Measurements from ENCODE around the gene PLEKHH1.

The PLEKHH1 gene

DNA sequence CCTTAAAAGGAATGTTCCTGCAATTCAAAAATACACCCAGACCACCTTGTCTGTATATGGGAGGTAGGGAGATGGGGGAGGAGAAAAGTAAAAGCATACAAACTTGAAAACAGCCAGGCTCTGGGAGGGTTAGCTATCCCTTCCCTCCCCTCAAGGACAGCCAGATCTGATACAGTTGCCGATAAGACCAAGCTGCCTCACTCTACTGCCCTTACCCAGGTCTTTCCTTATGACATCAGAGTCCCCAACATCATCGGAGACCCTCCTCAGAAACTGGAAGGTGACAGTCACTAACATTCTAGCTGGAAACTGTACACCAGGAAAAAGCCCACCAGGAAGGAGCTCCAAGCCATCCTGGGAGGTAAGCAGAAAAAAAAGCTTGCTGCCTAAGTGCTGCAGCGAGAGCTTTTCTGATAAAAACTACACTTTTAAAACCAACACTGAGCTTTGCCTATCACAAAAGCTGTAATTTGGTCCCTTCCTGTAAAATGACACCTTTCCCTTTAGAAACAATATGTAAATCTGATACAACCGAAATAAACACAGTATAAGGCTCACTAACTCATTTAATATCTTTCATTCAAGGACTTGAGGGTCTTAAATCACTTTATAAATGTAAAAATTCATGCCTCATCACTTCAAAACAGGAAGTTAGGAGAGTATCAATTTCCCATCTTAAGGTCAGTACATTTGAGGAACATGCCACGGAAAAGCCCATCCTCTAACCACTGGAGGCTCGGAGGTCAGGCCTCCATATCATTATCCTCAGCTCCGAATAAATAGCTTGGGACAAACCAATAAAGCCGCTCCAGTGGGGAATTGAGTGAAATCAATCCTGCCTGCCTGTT is 20.4 kb upstream of the PLEKHH1 start:
- no peak for DNase-seq

DNA sequence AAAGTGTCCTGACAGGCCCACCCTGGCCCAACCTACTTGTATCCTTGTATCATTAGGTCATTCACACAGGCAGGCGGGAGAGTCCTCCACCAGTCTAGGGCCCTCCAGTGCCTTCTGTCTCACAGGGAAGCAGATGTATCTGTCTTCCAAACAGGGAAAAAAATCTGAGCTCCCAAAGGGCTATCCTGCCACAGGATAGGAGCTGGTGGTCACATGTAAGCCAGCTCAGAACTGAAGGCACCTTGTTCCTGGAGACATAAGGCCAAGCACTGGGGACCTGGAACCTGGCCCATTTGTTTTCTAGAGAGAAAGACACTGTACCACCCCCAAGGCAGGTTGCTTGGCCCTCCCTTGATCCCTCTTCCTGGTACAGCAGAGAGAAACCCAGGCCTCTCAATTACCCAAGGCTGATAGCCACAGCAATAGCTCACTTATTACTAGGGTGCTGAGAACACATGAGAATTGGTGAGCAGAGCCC is 19.4 kb upstream of the PLEKHH1 start:
- no peak for DNase-seq

DNA sequence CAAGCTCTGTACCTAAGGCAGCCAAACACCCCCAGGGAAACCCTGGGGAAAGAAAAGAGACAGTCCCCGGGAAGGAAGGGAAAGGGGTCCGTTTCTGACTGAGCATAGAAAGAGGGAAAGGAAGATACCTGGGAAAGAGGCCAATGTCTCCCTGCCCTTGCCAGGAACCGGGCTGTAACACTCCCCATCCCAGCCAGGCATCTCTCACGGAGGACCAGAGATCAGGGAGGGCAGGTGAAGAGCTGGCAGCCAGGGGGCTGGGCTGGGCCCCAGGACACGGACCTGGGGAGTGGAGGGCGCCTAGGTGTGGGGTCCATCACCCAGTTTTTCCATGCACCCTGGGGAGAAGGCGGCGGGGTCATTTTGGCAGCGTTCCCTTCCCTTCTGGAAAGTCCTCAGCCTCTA is 18.9 kb upstream of the PLEKHH1 start:
- no peak for DNase-seq

DNA sequence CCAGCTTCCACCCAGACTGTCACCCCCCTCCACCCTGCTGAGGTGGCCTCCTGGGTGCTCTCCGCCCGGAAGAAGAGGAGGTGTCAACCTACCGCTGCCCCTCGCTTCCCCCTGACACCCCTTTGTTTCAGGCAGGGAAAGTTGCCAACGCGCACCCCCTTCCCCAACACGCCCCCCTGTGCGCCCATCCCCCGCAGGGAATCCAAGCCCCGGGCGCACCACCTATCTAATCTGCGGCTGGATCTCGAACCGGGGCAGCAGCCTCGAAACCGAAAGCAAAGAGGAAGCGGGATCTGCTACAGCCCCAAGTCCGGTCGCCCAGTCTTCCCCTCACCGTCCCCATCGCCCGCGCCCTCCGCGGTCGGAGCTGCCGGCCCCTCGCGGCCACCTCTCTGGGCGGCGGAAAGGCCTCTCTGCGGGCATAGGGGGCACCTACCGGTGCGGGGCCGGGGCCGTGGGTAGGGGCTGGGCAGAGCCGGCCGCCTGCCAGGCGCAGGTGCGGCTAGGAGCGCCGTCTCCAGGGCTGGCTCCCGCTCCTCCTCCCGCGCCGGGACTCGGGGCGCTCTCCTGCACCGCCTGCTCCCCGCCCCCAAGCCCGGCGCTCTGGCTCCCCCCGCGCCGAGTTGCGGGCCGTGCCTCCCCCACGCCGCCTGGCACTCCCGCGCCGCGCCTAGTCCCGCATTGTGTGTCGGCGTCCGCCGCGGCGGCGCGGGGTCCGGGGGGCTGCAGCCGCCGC is 18.3 kb upstream of the PLEKHH1 start:
- DNase-seq = no peak

DNA sequence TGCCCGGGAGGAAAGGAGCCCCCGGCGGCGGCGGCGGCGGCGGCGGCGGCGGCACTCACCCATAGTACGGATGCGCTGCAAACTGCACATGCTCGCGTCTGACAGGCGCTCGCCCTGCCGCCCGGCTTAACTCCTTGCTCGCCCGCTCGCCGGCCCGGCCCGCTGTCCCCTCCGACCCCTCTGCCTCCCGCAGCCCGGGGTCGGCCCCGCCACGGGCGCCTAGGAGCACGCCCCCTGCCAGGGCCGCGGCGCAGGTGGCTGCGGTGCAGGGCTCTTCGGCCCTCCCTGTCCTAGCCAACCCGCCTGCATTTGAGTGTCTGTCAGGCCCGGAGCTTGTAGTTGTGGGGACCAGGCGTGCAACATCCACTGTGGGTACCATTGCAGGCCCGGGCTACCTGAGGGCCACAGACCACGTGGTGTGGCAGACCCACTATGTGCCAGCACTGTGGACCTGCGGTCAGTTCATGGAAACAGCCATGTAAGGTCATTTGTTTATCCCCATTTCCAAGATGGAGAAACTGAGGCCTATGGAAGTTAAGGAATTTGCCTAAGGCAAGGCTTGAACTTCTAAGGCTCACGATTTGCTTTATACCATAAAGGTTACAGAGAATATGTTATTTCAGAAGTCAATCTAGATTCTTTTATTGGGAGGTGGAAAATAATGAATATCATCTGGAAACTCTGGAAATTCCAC is 17.6 kb upstream of the PLEKHH1 start:
- DNase-seq = no peak

DNA sequence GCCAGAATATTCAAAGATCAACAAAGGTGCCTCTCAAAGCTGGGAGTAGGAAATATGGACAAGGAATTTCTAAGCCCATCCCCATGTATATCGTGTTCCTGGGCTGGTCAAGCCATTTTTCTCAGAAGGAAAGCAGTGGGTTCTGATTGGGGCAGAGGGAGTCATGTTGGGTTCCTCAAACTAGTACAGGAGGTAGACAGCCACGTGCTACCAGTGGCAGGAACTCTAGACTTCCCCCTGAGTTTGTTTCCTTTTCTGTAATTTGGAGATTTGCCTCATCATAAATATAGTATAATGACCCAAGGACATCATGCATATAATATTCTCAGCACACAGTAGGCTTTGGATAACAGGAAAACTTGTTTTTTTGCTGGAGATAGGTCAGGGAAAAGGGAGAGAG is 16.4 kb upstream of the PLEKHH1 start:
- no peak for DNase-seq

DNA sequence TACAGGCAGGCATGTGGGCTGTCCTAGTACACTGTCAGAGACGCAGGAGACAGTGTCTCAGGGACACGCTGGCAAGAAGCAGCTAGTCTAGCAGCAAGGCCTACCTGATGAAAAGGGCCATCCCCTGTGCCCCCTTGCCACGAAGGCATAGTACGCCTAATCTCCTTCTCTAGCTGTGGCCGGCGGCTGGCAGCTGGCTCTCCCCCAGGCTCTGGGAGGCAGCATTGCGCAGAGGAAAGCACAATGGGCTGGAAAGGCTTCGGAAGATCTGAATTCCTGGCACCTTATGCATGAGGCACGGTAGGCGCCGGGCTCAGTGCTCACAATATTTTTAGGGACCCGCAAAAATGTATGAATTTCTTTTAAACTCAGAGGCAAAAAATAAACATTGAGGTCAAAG is 16.0 kb upstream of the PLEKHH1 start:
- no peak for DNase-seq

DNA sequence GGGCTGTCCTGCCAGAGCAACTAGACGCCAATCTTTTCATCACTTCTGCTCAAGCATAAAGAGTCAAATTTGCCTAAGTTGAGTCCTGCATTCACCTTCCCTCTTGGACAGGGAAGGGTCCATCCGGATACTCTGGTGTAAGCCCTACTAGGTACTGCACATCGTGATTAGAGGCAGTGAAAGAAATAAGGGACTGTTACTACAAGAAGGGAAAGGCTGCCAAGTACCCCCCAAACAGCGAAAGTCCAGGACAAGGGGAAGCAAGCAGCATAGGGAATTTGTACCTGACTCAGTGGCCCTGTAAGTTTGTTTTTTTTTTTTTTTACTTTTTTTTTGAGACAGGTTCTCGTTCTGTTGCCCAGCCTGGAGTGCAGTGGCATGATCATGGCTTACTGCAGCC is 13.7 kb upstream of the PLEKHH1 start:
- DNase-seq = no peak

DNA sequence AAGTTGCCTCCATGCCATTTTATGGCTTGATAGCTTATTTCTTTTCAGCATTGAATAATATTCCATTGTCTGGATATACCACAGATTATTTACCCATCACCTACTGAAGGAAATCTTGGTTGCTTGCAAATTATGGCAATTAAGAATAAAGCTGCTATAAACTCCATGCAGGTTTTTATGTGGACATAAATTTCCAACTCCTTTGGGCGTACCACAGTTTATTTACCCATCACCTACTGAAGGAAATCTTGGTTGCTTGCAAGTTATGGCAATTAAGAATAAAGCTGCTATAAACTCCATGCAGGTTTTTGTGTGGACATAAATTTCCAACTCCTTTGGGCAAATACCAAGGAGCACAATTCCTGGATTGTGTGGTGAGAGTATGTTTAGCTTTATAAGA is 12.6 kb upstream of the PLEKHH1 start:
- DNase-seq = no peak

DNA sequence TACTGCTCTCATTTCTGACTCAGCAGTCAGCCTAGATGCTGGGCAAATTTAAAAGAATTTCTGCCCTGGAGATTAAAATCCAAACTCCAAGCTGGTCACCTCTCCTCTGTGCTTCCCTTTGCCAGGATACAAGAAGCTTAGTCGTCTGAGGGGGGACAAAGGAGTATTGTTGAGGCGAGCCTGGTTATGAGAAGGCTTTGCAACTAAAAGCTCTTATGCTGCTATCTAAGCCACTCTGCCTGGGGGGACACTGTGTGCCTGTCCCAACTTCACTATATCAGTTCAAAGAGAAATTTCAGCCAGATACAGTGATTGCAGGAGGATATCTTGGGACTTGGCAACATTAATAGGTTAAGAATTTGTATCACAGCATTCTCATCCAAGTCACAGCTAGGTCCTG is 10.8 kb upstream of the PLEKHH1 start:
- no peak for DNase-seq

DNA sequence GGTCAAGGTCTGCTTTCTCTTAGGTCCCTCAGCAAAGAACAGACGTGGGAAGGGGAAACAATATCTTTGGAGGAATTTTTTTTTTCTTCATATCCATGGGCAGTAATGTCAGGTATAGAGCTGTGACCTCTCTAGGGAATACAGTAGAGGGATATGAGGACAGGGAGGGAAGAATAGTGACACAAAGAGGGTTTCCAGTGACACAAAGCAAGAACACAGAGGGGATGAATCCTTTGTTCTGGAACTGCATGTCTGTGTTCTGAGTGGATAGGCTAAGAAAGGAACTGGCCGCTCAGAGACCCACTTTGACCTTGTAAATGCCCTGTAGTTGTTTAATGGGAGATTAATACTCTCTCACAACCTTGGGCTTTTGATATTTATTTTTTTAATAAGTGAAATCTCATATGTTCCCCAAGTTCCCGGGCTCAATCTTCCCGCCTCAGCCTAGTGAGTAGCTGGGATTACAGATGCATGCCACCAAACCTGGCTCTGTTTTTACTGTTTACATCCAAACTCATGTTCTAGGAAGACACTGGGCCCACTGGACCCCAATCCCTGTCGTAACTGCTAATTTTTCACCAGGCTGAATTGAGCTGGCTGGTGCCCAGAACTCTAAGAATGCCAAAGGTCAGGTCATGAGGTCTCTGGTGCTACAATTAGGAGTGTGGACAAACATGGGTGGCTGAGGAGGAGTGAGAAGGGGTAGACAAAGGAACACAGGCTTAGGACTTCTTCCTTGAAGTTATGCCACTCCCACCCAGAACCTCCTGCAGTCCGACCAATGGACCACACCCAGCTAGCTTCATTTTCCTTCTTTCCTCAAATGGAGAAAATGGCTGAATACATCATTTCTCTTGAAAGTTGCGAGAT is 9.1 kb upstream of the PLEKHH1 start:
- DNase-seq = no peak

DNA sequence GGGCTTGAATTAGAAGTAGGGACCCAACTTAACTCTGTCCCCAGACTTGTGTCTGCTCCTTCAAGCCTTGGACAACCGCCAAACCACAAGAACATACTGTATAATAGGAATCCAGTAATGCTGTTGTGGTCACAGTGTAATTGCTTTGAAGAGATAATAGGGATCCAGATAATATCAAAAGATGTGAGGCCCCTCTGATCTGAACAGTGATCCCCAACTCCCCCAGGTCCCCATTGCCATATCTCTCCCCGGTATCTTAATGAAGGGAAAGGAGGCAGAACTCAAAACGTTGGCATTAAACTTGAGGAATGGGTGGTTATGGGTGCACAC is 8.5 kb upstream of the PLEKHH1 start:
- no peak for DNase-seq

DNA sequence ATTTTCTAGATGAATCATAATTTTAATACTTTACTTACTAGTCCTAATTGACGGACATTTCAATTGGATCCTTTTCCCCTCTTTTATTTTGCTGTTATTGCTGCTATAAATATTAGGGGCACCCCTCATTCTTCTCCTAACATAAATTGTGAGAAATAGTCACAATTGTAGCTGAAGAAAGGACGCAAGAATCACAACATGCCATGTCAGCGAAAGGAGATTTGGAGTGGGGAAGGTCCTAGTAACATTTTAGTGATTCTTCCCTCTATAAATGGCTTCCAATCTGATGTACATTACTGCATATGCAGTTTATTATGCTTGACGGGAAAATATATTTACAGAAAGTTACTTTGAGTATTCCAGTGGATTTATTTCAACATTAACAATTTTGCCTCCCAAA is 7.7 kb upstream of the PLEKHH1 start:
- no peak for DNase-seq

DNA sequence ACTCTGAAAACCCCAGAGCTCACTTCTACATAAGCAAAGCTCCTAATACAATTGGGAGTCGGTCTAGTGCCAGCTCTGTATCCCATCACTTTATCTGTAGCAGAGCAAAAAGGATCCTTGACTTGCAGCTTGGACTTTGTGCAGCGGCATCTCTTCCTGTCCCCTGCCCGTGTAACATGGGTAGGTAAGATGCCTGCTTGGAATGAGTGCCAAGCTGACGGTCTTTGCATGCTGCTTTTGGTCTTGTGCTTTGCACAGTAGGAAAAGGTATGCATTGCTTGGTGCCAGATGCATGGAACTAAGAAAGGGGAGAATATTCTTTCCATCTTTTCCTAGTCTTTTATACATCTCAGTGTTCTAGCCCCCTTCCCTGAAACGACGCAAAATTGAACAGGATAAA is 6.9 kb upstream of the PLEKHH1 start:
- DNase-seq = no peak

DNA sequence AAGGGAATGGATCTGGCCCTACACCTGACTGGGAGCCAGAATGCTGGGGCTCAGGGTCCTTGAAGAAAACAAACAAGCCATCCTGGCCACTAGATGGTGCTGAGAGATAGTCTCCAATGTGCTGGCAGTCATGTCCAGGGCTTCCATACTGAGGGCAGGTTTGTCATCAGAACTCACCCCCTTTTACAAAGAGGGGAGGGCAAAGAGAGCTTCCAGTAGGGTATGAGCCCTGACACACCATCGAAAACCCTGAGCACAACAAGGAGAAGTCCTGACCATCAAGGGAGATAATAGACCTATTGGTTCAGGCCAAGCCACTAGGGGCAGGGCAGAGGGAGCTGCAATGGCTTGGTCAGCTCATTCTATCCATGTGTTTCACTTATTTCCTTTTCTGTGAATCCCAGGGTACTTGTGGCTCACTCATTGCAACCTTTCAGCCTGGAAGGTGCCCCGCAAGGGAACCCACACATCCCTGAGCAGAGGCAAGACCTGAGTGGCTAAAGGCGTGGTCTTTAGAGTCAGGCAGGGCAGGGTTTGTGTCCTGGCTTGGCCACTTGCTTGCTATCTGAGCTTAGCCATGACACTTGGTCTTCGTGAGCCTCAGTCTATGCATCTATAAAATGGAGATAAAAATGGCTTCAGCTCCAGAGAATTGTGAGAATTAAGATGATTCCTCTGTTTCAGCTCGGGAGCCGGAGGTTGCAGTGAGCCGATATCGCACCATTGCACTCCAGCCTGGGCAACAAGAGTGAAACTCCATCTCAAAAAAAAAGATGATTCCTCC is 6.2 kb upstream of the PLEKHH1 start:
- DNase-seq = peak; percentile 26

DNA sequence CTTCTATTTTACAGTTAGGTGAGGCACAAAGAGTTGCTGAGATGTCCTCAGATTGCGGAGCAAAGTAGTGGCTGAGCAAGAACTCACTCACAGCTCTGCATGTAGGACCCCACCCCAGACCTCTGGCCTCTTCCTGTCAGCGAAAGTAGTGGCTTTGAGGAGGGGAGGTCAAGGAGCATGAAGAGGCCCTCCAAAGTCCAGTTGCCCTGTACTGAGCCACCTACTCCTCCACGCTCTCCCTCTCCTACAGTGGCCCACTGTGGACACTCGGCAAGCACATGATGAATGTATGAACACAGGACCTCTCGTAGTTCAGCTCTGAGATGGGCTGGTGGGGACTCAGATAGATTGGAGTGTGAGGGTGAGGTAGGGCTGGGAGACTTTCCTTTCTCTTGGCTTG is 5.3 kb upstream of the PLEKHH1 start:
- DNase-seq = no peak

DNA sequence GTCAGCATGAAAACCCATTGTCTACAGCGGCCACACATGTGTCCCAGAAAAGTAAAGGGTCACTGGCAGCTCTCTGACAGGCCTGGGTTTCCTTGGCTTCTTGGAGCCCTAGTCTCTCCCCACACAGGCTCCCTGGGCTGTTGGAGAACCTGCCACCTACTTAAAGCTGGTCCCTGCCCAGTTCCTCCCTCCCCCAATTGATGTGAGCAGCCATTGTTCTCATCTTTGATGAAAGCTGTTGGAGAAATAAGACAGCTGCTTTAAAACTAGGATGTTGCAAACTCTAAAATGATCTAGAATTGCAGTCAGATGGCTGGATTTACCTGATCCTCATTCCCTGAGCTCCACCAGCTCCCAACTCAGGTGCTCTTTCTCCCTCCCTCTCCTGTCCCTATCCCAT is 4.8 kb upstream of the PLEKHH1 start:
- DNase-seq = no peak

DNA sequence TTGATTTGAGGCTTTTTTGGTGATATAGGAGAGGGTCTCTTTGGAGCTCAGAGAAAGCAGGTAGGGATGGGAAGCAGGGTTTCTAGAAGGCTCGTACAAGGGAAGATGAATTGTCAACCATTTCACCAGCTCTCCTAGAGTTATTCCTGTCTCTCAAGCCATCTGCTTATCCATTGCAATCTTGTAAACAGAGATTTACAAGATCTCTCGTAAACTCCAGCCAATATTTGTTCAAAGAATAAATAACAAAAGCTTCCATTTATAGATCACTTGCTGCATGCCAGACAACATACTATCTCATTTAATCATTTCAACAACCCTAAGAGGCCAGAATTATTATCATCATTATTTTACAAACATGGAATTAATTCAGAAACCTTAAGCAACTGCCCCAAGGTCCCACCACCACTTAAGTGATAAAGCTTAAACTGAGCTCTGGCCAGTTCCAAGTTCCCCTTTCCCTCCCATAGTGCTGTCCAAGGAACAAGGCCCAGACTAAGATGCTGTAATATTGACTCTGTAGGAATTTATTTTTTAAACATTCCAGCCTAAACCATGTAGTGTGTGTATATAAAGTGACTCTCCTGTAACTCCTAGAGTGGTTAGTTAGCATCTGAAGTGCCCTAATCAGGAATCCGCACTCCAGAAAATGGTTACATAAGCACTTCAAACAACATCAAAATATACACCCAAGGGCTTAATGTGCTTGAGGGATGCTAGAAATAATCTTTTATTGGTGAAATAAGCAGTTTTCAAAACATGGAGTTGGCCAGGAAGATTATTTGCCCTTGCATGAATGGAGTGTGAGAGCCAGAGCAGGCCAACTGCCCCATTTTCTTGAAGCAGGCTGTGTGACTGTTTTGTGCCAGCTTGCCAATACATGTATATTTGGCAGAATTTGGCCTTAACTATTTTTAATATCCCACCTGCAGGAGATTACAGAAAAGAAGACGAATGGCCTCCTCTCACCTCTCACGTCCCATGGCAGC is 2.8 kb upstream of the PLEKHH1 start:
- DNase-seq = no peak

DNA sequence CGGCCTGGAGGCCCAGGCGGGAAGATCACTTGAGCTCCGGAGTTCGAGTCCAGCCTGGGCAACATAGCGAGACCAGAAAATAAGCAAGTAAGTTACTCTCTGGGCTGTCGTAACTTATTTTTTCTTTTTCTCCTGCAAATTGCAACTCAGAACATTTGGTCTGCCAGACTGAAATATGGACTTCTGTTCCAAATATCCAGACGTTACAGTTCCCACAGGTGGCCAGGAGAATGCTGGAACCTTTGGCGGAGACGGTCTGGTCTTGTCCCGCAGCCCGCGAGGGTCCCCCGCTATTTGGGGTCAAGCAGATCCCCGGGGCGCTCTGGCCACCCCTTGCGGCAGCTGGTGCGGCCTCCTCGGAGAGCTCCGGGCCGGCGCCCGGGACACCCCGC is 488 bp upstream of the PLEKHH1 start:
- DNase-seq = no peak

DNA sequence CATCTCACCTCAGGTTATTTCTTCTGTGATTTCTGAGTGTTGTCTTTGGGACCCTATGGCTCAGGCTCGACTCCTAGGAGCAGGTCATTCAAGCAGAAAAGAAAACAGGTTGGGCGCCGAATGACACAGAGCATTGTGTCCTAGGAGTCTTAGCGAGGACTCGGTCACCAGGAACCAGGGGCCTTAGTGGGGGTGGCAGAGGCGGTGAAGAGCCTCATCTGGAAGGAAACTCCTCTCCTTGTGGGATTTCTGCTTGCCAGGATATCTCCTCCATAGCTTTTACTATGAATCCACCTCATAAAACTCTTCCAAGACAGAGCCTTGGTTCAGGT is 630 bp downstream of the PLEKHH1 start:
- no peak for DNase-seq

DNA sequence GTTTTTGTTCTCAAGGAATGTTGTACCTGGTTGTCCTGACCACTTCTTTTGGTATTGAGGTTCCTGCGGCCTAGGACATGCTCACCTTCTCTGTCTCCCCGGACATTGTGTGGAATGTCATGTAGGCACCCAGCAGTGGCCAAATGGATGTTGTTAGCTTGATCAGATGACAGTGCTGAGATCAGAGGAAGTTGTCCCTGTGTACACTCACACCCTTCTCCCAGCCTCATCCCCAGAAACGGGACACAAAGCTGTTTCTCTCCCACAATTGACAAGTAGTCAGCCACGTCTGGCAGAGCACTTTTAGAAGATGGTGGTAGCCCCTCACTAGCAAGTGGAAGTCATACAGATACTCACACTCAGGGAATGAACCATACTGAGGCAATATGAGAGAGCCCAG is 3.0 kb downstream of the PLEKHH1 start:
- no peak for DNase-seq

All from NCI-H226 (cell line).